Measurements from ENCODE around the gene IQGAP2.

Gene IQGAP2

GRCh38 chr5:76693141-76693540 lies 290.1 kb downstream of the IQGAP2 start:
- Histone ChIP-seq H3K9me3 (ENCODE audit: control insufficient read depth in 2 of 2, low read length in 2 of 2) (no peaks in the 10 kb centered on the region), H3K9ac (ENCODE audit: low read depth in 1 of 2, low read length in 2 of 2) (no peak overlapping the region), H3K27me3 (ENCODE audit: control insufficient read depth in 2 of 2, insufficient read depth in 2 of 2, low read length in 2 of 2) (no peaks in the 10 kb centered on the region), H3K4me3 (ENCODE audit: low read length in 2 of 2) (no peak overlapping the region), H3K27ac (ENCODE audit: low read depth in 2 of 2, low read length in 2 of 2) (no peak overlapping the region), H3K4me1 (ENCODE audit: control insufficient read depth in 2 of 2, insufficient read depth in 2 of 2, low read length in 2 of 2) (peaks cover 4 to 6% of the 10 kb centered on the region in 2 donors), H3K36me3 (ENCODE audit: control insufficient read depth in 2 of 2, insufficient read depth in 2 of 2, low read length in 2 of 2) (peaks cover 13 to 21% of the 10 kb centered on the region in 2 donors)

DNA sequence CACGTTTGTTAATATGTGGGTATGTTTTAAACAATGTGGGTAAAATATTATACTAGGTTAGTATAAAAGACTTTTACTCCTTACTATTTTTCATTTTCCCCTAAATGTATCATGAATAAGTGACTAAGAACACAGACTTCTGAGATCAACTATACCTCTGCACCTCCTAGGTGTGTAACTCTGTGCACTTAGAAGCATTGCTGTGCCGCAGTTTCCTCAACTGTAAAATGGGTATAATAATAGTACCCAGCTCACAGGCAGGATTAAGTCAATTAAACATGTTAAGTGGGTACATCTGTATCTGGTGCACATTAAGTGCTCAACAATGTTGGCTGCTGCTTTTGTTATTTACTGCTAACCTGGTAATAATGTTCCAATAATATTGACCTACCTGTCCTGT lies 291.2 kb downstream of the IQGAP2 start:
- no peak overlapping the region for H3K4me3 ChIP-seq (ENCODE audit: low read length in 2 of 2)
- H3K4me1 ChIP-seq (ENCODE audit: control insufficient read depth in 2 of 2, insufficient read depth in 2 of 2, low read length in 2 of 2): peaks cover 4 to 6% of the 10 kb centered on the region in 2 donors
- H3K9me3 ChIP-seq (ENCODE audit: control insufficient read depth in 2 of 2, low read length in 2 of 2): no peaks in the 10 kb centered on the region
- no peak overlapping the region for H3K27ac ChIP-seq (ENCODE audit: low read depth in 2 of 2, low read length in 2 of 2)
- H3K9ac ChIP-seq (ENCODE audit: low read depth in 1 of 2, low read length in 2 of 2): no peak overlapping the region
- H3K27me3 ChIP-seq (ENCODE audit: control insufficient read depth in 2 of 2, insufficient read depth in 2 of 2, low read length in 2 of 2): no peaks in the 10 kb centered on the region
- H3K36me3 ChIP-seq (ENCODE audit: control insufficient read depth in 2 of 2, insufficient read depth in 2 of 2, low read length in 2 of 2): peaks cover 15 to 21% of the 10 kb centered on the region in 2 donors

- no peaks in the 10 kb centered on the region for H3K9me3 ChIP-seq (ENCODE audit: control insufficient read depth in 2 of 2, low read length in 2 of 2)
- no peaks in the 10 kb centered on the region for H3K27me3 ChIP-seq (ENCODE audit: control insufficient read depth in 2 of 2, insufficient read depth in 2 of 2, low read length in 2 of 2)
- H3K4me3 ChIP-seq (ENCODE audit: low read length in 2 of 2): no peak overlapping the region
- H3K4me1 ChIP-seq (ENCODE audit: control insufficient read depth in 2 of 2, insufficient read depth in 2 of 2, low read length in 2 of 2): peaks cover 4 to 6% of the 10 kb centered on the region in 2 donors
- H3K27ac ChIP-seq (ENCODE audit: low read depth in 2 of 2, low read length in 2 of 2): no peak overlapping the region
- H3K36me3 ChIP-seq (ENCODE audit: control insufficient read depth in 2 of 2, insufficient read depth in 2 of 2, low read length in 2 of 2): peaks cover 15 to 21% of the 10 kb centered on the region in 2 donors
- H3K9ac ChIP-seq (ENCODE audit: low read depth in 1 of 2, low read length in 2 of 2): no peak overlapping the region
Measured at GRCh38 chr5:76695346-76695745, 292.3 kb downstream of the IQGAP2 start.

- H3K4me3 ChIP-seq (ENCODE audit: low read length in 2 of 2): no peak overlapping the region
- H3K27ac ChIP-seq (ENCODE audit: low read depth in 2 of 2, low read length in 2 of 2): no peak overlapping the region
- H3K4me1 ChIP-seq (ENCODE audit: control insufficient read depth in 2 of 2, insufficient read depth in 2 of 2, low read length in 2 of 2): peaks cover 0 to 4% of the 10 kb centered on the region in 2 donors
- H3K27me3 ChIP-seq (ENCODE audit: control insufficient read depth in 2 of 2, insufficient read depth in 2 of 2, low read length in 2 of 2): no peaks in the 10 kb centered on the region
- no peak overlapping the region for H3K9ac ChIP-seq (ENCODE audit: low read depth in 1 of 2, low read length in 2 of 2)
- peaks cover 18 to 28% of the 10 kb centered on the region in 2 donors for H3K36me3 ChIP-seq (ENCODE audit: control insufficient read depth in 2 of 2, insufficient read depth in 2 of 2, low read length in 2 of 2)
- H3K9me3 ChIP-seq (ENCODE audit: control insufficient read depth in 2 of 2, low read length in 2 of 2): no peaks in the 10 kb centered on the region
Measured at GRCh38 chr5:76696251-76696650, 293.2 kb downstream of the IQGAP2 start.

- Histone ChIP-seq H3K27ac (ENCODE audit: low read depth in 2 of 2, low read length in 2 of 2) (no peak overlapping the region), H3K4me1 (ENCODE audit: control insufficient read depth in 2 of 2, insufficient read depth in 2 of 2, low read length in 2 of 2) (no peaks in the 10 kb centered on the region), H3K9ac (ENCODE audit: low read depth in 1 of 2, low read length in 2 of 2) (no peak overlapping the region), H3K4me3 (ENCODE audit: low read length in 2 of 2) (no peak overlapping the region), H3K27me3 (ENCODE audit: control insufficient read depth in 2 of 2, insufficient read depth in 2 of 2, low read length in 2 of 2) (no peaks in the 10 kb centered on the region), H3K9me3 (ENCODE audit: control insufficient read depth in 2 of 2, low read length in 2 of 2) (no peaks in the 10 kb centered on the region), H3K36me3 (ENCODE audit: control insufficient read depth in 2 of 2, insufficient read depth in 2 of 2, low read length in 2 of 2) (peaks cover 28 to 34% of the 10 kb centered on the region in 2 donors)
Measured at GRCh38 chr5:76697670-76698069, 294.6 kb downstream of the IQGAP2 start.

- Histone ChIP-seq H3K27me3 (ENCODE audit: control insufficient read depth in 2 of 2, insufficient read depth in 2 of 2, low read length in 2 of 2) (no peaks in the 10 kb centered on the region), H3K36me3 (ENCODE audit: control insufficient read depth in 2 of 2, insufficient read depth in 2 of 2, low read length in 2 of 2) (peaks cover 17 to 21% of the 10 kb centered on the region in 2 donors), H3K9me3 (ENCODE audit: control insufficient read depth in 2 of 2, low read length in 2 of 2) (no peaks in the 10 kb centered on the region), H3K4me3 (ENCODE audit: low read length in 2 of 2) (no peak overlapping the region), H3K27ac (ENCODE audit: low read depth in 2 of 2, low read length in 2 of 2) (no peak overlapping the region), H3K9ac (ENCODE audit: low read depth in 1 of 2, low read length in 2 of 2) (no peak overlapping the region), H3K4me1 (ENCODE audit: control insufficient read depth in 2 of 2, insufficient read depth in 2 of 2, low read length in 2 of 2) (no peaks in the 10 kb centered on the region)
Measured at GRCh38 chr5:76700571-76700970, 297.5 kb downstream of the IQGAP2 start.

DNA sequence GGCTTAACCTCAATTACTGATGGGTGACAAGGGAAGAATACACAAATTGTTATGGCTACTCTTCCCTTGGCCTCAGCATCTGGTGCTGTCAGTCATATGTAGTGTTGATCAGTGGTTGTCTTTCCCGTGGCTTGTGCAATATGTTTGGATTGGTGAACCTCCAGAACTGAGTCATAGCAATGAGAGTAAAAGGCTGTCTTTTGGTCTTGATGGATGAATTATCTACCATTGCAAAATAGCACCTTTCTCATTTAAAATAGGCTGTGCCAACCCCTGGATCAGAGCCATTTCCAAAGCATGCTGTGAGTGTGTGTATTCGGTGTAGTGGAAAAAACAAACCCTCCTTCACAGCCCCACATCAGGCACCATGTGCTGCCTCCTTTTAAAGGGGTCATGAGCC lies 298.2 kb downstream of the IQGAP2 start:
- H3K27me3 ChIP-seq (ENCODE audit: control insufficient read depth in 2 of 2, insufficient read depth in 2 of 2, low read length in 2 of 2): no peaks in the 10 kb centered on the region
- no peaks in the 10 kb centered on the region for H3K4me1 ChIP-seq (ENCODE audit: control insufficient read depth in 2 of 2, insufficient read depth in 2 of 2, low read length in 2 of 2)
- H3K9me3 ChIP-seq (ENCODE audit: control insufficient read depth in 2 of 2, low read length in 2 of 2): no peaks in the 10 kb centered on the region
- H3K27ac ChIP-seq (ENCODE audit: low read depth in 2 of 2, low read length in 2 of 2): no peak overlapping the region
- no peak overlapping the region for H3K4me3 ChIP-seq (ENCODE audit: low read length in 2 of 2)
- H3K9ac ChIP-seq (ENCODE audit: low read depth in 1 of 2, low read length in 2 of 2): no peak overlapping the region
- peaks cover 17% of the 10 kb centered on the region in 2 donors for H3K36me3 ChIP-seq (ENCODE audit: control insufficient read depth in 2 of 2, insufficient read depth in 2 of 2, low read length in 2 of 2)

DNA sequence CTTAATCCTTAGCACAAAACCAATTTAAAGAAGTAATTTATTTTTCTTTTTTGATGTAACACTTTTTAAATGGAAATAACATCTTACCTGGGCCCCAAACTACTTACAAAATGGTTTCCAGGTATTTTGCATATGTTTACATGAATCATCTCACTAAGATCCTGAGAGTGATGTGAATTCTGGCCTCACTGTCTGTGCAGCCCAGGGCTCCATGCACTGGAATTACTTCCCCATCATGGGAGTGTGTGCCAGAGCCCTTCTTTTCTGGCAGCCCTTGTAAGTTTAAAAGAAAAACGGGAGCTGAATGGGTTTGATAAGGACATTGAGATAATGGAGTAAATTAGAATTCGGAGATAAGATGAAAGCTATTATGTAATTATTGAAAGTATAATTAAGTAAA lies 300.6 kb downstream of the IQGAP2 start:
- H3K4me3 ChIP-seq (ENCODE audit: low read length in 2 of 2): no peak overlapping the region
- H3K9me3 ChIP-seq (ENCODE audit: control insufficient read depth in 2 of 2, low read length in 2 of 2): no peaks in the 10 kb centered on the region
- peaks cover 15 to 18% of the 10 kb centered on the region in 2 donors for H3K36me3 ChIP-seq (ENCODE audit: control insufficient read depth in 2 of 2, insufficient read depth in 2 of 2, low read length in 2 of 2)
- no peak overlapping the region for H3K27ac ChIP-seq (ENCODE audit: low read depth in 2 of 2, low read length in 2 of 2)
- H3K9ac ChIP-seq (ENCODE audit: low read depth in 1 of 2, low read length in 2 of 2): no peak overlapping the region
- no peaks in the 10 kb centered on the region for H3K4me1 ChIP-seq (ENCODE audit: control insufficient read depth in 2 of 2, insufficient read depth in 2 of 2, low read length in 2 of 2)
- H3K27me3 ChIP-seq (ENCODE audit: control insufficient read depth in 2 of 2, insufficient read depth in 2 of 2, low read length in 2 of 2): no peaks in the 10 kb centered on the region

- Histone ChIP-seq H3K4me1 (ENCODE audit: control insufficient read depth in 2 of 2, insufficient read depth in 2 of 2, low read length in 2 of 2) (no peaks in the 10 kb centered on the region), H3K9me3 (ENCODE audit: control insufficient read depth in 2 of 2, low read length in 2 of 2) (no peaks in the 10 kb centered on the region), H3K27ac (ENCODE audit: low read depth in 2 of 2, low read length in 2 of 2) (no peak overlapping the region), H3K4me3 (ENCODE audit: low read length in 2 of 2) (no peak overlapping the region), H3K27me3 (ENCODE audit: control insufficient read depth in 2 of 2, insufficient read depth in 2 of 2, low read length in 2 of 2) (no peaks in the 10 kb centered on the region), H3K9ac (ENCODE audit: low read depth in 1 of 2, low read length in 2 of 2) (no peak overlapping the region), H3K36me3 (ENCODE audit: control insufficient read depth in 2 of 2, insufficient read depth in 2 of 2, low read length in 2 of 2) (peaks cover 16 to 18% of the 10 kb centered on the region in 2 donors)
Measured at GRCh38 chr5:76704131-76704663, 301.1 kb downstream of the IQGAP2 start.

DNA sequence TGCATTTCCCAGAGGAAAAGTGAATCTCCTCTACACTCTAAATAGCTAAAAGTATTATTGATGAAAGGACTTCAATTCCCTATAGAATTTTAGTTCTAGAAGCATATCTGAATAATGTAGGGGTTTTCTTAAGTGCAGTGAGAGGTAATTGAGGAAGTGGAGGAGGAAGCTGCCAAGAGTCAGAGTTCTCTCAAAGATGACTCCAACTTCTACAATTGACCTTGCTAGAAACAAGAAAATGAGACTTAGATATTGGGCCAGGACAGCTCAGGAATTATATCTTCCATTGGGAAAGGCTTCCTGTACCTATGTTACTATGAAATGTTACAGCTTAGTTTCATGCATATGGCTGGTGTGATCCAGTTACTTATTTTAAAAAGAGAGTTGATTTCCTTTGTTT lies 302.5 kb downstream of the IQGAP2 start:
- Histone ChIP-seq H3K4me3 (ENCODE audit: low read length in 2 of 2) (no peak overlapping the region), H3K36me3 (ENCODE audit: control insufficient read depth in 2 of 2, insufficient read depth in 2 of 2, low read length in 2 of 2) (peaks cover 16 to 18% of the 10 kb centered on the region in 2 donors), H3K27ac (ENCODE audit: low read depth in 2 of 2, low read length in 2 of 2) (no peak overlapping the region), H3K9ac (ENCODE audit: low read depth in 1 of 2, low read length in 2 of 2) (no peak overlapping the region), H3K4me1 (ENCODE audit: control insufficient read depth in 2 of 2, insufficient read depth in 2 of 2, low read length in 2 of 2) (no peaks in the 10 kb centered on the region), H3K27me3 (ENCODE audit: control insufficient read depth in 2 of 2, insufficient read depth in 2 of 2, low read length in 2 of 2) (no peaks in the 10 kb centered on the region), H3K9me3 (ENCODE audit: control insufficient read depth in 2 of 2, low read length in 2 of 2) (no peaks in the 10 kb centered on the region)

DNA sequence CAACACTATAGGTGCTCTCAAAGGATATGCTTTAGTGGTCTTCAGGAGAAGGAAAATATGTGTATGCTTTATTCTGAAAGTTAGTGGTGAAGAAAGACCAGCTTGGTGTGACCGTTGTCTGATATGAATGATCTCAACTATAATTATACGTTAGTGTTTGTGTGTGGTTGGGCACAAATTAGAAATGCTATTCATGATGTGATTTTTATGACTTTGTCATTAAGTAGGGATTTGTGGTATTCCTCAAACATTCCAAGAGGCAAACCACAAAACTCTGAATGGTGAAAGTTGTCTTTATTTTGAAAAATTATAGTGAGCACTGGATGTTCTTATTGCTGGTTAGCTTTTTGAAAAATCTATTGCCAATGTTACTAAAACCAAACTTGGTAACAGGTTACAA lies 306.7 kb downstream of the IQGAP2 start:
- Histone ChIP-seq H3K4me1 (ENCODE audit: control insufficient read depth in 2 of 2, insufficient read depth in 2 of 2, low read length in 2 of 2) (no peaks in the 10 kb centered on the region), H3K27ac (ENCODE audit: low read depth in 2 of 2, low read length in 2 of 2) (no peak overlapping the region), H3K4me3 (ENCODE audit: low read length in 2 of 2) (no peak overlapping the region), H3K9me3 (ENCODE audit: control insufficient read depth in 2 of 2, low read length in 2 of 2) (no peaks in the 10 kb centered on the region), H3K9ac (ENCODE audit: low read depth in 1 of 2, low read length in 2 of 2) (no peak overlapping the region), H3K36me3 (ENCODE audit: control insufficient read depth in 2 of 2, insufficient read depth in 2 of 2, low read length in 2 of 2) (peaks cover 2 to 4% of the 10 kb centered on the region in 2 donors), H3K27me3 (ENCODE audit: control insufficient read depth in 2 of 2, insufficient read depth in 2 of 2, low read length in 2 of 2) (peaks cover under 1 to 2% of the 10 kb centered on the region in 2 donors)
